ENCODE results near the gene WDFY4.

The WDFY4 gene

DNA sequence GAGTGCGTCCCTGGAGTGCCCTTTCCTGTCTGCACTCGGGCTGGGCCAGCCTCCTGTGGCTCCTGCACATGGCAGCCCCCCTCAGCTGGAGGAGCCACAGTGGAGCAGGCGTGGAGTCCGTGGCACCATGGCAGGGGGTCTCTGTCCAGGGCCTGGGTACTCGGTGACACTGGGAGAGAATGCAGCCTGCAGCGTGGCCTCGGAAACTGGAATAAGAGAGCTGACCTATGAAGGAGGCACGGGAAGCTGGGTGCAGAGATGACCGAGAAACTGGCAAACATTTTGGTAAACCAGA lies 25.8 kb upstream of the WDFY4 start:
- H3K27me3 ChIP-seq (ENCODE audit: insufficient read depth, low read length) = peaks cover 3% of the 10 kb centered on the region
- H2BK12ac ChIP-seq (ENCODE audit: low read length) = no peak overlapping the region
- no peak overlapping the region for H3K4ac ChIP-seq (ENCODE audit: low read depth, low read length)

DNA sequence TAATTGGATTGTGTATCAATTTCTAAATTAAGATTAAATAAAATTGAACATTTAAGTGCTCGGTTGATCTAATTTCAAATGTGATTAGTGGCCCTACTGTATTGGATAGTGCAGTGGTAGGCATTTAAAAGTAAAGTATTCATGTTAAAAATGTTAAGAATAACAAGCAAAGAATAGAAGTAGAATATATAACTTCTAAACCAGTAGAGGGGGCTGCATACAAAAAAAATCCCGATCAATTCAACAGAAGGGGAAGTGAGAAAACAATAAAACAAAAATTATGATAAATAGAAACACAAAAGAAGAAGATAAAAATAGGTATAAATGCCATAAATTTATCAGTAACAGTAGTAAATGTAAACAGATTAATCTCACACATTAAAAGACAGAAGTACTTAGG lies 24.9 kb upstream of the WDFY4 start:
- Histone ChIP-seq H3K4me1 (ENCODE audit: control insufficient read depth in 1 of 2, insufficient read depth in 2 of 2, low read length in 2 of 2) (peaks cover 0 to 7% of the 10 kb centered on the region in 2 experiments), H3K18ac (ENCODE audit: low read length) (no peak overlapping the region), H3K14ac (ENCODE audit: low read length) (no peak overlapping the region), H4K8ac (ENCODE audit: low read depth, low read length) (no peak overlapping the region), H4K12ac (ENCODE audit: low read depth, low read length) (no peak overlapping the region), H2BK12ac (ENCODE audit: low read length) (no peak overlapping the region), H3K79me1 (ENCODE audit: low read length) (no peaks in the 10 kb centered on the region), H3K27ac (ENCODE audit: low read depth, low read length) (no peak overlapping the region), H3K4me2 (ENCODE audit: low read length) (no peak overlapping the region), H3K4ac (ENCODE audit: low read depth, low read length) (no peak overlapping the region), H2AFZ (ENCODE audit: insufficient read depth, low read length, poor library complexity) (no peak overlapping the region), H3K9me3 (ENCODE audit: insufficient read depth, low read depth, low read length) (peaks cover 7% of the 10 kb centered on the region), H3K79me2 (ENCODE audit: control insufficient read depth, insufficient read depth, low read length, poor library complexity) (no peaks in the 10 kb centered on the region), H3K27me3 (ENCODE audit: insufficient read depth, low read length) (no peaks in the 10 kb centered on the region), H2BK120ac (ENCODE audit: insufficient read depth, low read length, poor library complexity) (no peak overlapping the region), H4K91ac (ENCODE audit: low read depth, low read length) (no peak overlapping the region), H3K9ac (ENCODE audit: low read length) (no peak overlapping the region), H3K23ac (ENCODE audit: low read length) (no peak overlapping the region), H3K4me3 (ENCODE audit: low read depth, low read length) (no peak overlapping the region), H3K36me3 (ENCODE audit: control insufficient read depth in 1 of 2, insufficient read depth in 2 of 2, low read length in 2 of 2) (no peaks in the 10 kb centered on the region), H2AK5ac (ENCODE audit: low read length) (no peak overlapping the region), H2BK5ac (ENCODE audit: low read depth, low read length, poor library complexity) (no peak overlapping the region)
- no CpG with 5 or more reads among the region's 2 CpGs for WGBS (ENCODE audit: extremely low coverage, insufficient coverage, insufficient read length)
- no peak for DNase-seq

More for the DNA sequence above, 25.8 kb upstream of the WDFY4 start:
- H3K4me3 ChIP-seq (ENCODE audit: low read depth, low read length) = no peak overlapping the region
- no peak overlapping the region for H3K9ac ChIP-seq (ENCODE audit: low read length)
- no peaks in the 10 kb centered on the region for H3K36me3 ChIP-seq (ENCODE audit: control insufficient read depth in 1 of 2, insufficient read depth in 2 of 2, low read length in 2 of 2)
- no peak overlapping the region for H2BK5ac ChIP-seq (ENCODE audit: low read depth, low read length, poor library complexity)
- H3K23ac ChIP-seq (ENCODE audit: low read length) = no peak overlapping the region
- no peaks in the 10 kb centered on the region for H3K79me1 ChIP-seq (ENCODE audit: low read length)
- H3K18ac ChIP-seq (ENCODE audit: low read length) = no peak overlapping the region
- no peak overlapping the region for H4K91ac ChIP-seq (ENCODE audit: low read depth, low read length)
- no peak overlapping the region for H4K8ac ChIP-seq (ENCODE audit: low read depth, low read length)
- H2BK120ac ChIP-seq (ENCODE audit: insufficient read depth, low read length, poor library complexity) = no peak overlapping the region
- H3K9me3 ChIP-seq (ENCODE audit: insufficient read depth, low read depth, low read length) = peaks cover 2% of the 10 kb centered on the region
- no peak for DNase-seq
- H3K79me2 ChIP-seq (ENCODE audit: control insufficient read depth, insufficient read depth, low read length, poor library complexity) = no peaks in the 10 kb centered on the region
- H3K4me1 ChIP-seq (ENCODE audit: control insufficient read depth in 1 of 2, insufficient read depth in 2 of 2, low read length in 2 of 2) = peaks cover 0 to 7% of the 10 kb centered on the region in 2 experiments
- H3K4me2 ChIP-seq (ENCODE audit: low read length) = no peak overlapping the region
- H2AFZ ChIP-seq (ENCODE audit: insufficient read depth, low read length, poor library complexity) = no peak overlapping the region
- no peak overlapping the region for H4K12ac ChIP-seq (ENCODE audit: low read depth, low read length)
- H2AK5ac ChIP-seq (ENCODE audit: low read length) = no peak overlapping the region
- no CpG with 5 or more reads among the region's 9 CpGs for WGBS (ENCODE audit: extremely low coverage, insufficient coverage, insufficient read length)
- H3K14ac ChIP-seq (ENCODE audit: low read length) = no peak overlapping the region
- H3K27ac ChIP-seq (ENCODE audit: low read depth, low read length) = no peak overlapping the region

- no peak overlapping the region for H2BK12ac ChIP-seq (ENCODE audit: low read length)
These were observed 23.2 kb upstream of the WDFY4 start for GRCh38 chr10:48661441-48661840.

GRCh38 chr10:48667960-48668590 lies 16.6 kb upstream of the WDFY4 start:
- peaks cover 7% of the 10 kb centered on the region for H3K9me3 ChIP-seq (ENCODE audit: insufficient read depth, low read depth, low read length)
- H2BK5ac ChIP-seq (ENCODE audit: low read depth, low read length, poor library complexity) = no peak overlapping the region
- no CpG with 5 or more reads among the region's 8 CpGs for WGBS (ENCODE audit: extremely low coverage, insufficient coverage, insufficient read length)
- peak; percentile 82 to 88 for DNase-seq
- H3K4me2 ChIP-seq (ENCODE audit: low read length) = no peak overlapping the region
- H2AFZ ChIP-seq (ENCODE audit: insufficient read depth, low read length, poor library complexity) = no peak overlapping the region
- no peak overlapping the region for H4K91ac ChIP-seq (ENCODE audit: low read depth, low read length)
- H4K12ac ChIP-seq (ENCODE audit: low read depth, low read length) = no peak overlapping the region
- peaks cover 0 to 3% of the 10 kb centered on the region in 2 experiments for H3K4me1 ChIP-seq (ENCODE audit: control insufficient read depth in 1 of 2, insufficient read depth in 2 of 2, low read length in 2 of 2)
- H3K23ac ChIP-seq (ENCODE audit: low read length) = no peak overlapping the region
- no peak overlapping the region for H3K14ac ChIP-seq (ENCODE audit: low read length)
- no peak overlapping the region for H3K27ac ChIP-seq (ENCODE audit: low read depth, low read length)
- no peak overlapping the region for H3K18ac ChIP-seq (ENCODE audit: low read length)
- no peak overlapping the region for H2BK120ac ChIP-seq (ENCODE audit: insufficient read depth, low read length, poor library complexity)
- no peak overlapping the region for H4K8ac ChIP-seq (ENCODE audit: low read depth, low read length)
- no peak overlapping the region for H3K4ac ChIP-seq (ENCODE audit: low read depth, low read length)
- no peaks in the 10 kb centered on the region for H3K27me3 ChIP-seq (ENCODE audit: insufficient read depth, low read length)
- no peak overlapping the region for H2AK5ac ChIP-seq (ENCODE audit: low read length)
- no peaks in the 10 kb centered on the region for H3K36me3 ChIP-seq (ENCODE audit: control insufficient read depth in 1 of 2, insufficient read depth in 2 of 2, low read length in 2 of 2)
- no peak overlapping the region for H2BK12ac ChIP-seq (ENCODE audit: low read length)
- H3K4me3 ChIP-seq (ENCODE audit: low read depth, low read length) = no peak overlapping the region
- H3K79me1 ChIP-seq (ENCODE audit: low read length) = no peaks in the 10 kb centered on the region
- H3K9ac ChIP-seq (ENCODE audit: low read length) = no peak overlapping the region
- no peaks in the 10 kb centered on the region for H3K79me2 ChIP-seq (ENCODE audit: control insufficient read depth, insufficient read depth, low read length, poor library complexity)

More at GRCh38 chr10:48661441-48661840, 23.2 kb upstream of the WDFY4 start:
- Histone ChIP-seq H4K8ac (ENCODE audit: low read depth, low read length) (no peak overlapping the region), H3K4ac (ENCODE audit: low read depth, low read length) (no peak overlapping the region), H3K4me3 (ENCODE audit: low read depth, low read length) (no peak overlapping the region), H3K14ac (ENCODE audit: low read length) (no peak overlapping the region), H3K79me1 (ENCODE audit: low read length) (no peaks in the 10 kb centered on the region), H3K27ac (ENCODE audit: low read depth, low read length) (no peak overlapping the region), H3K27me3 (ENCODE audit: insufficient read depth, low read length) (no peaks in the 10 kb centered on the region), H2AK5ac (ENCODE audit: low read length) (no peak overlapping the region), H4K12ac (ENCODE audit: low read depth, low read length) (no peak overlapping the region), H3K36me3 (ENCODE audit: control insufficient read depth in 1 of 2, insufficient read depth in 2 of 2, low read length in 2 of 2) (no peaks in the 10 kb centered on the region), H3K79me2 (ENCODE audit: control insufficient read depth, insufficient read depth, low read length, poor library complexity) (no peaks in the 10 kb centered on the region), H3K4me1 (ENCODE audit: control insufficient read depth in 1 of 2, insufficient read depth in 2 of 2, low read length in 2 of 2) (peaks cover 0 to 4% of the 10 kb centered on the region in 2 experiments), H2BK5ac (ENCODE audit: low read depth, low read length, poor library complexity) (no peak overlapping the region), H3K23ac (ENCODE audit: low read length) (no peak overlapping the region), H3K4me2 (ENCODE audit: low read length) (no peak overlapping the region), H3K18ac (ENCODE audit: low read length) (no peak overlapping the region), H2AFZ (ENCODE audit: insufficient read depth, low read length, poor library complexity) (no peak overlapping the region), H3K9me3 (ENCODE audit: insufficient read depth, low read depth, low read length) (peaks cover 7% of the 10 kb centered on the region), H2BK120ac (ENCODE audit: insufficient read depth, low read length, poor library complexity) (no peak overlapping the region), H3K9ac (ENCODE audit: low read length) (no peak overlapping the region), H4K91ac (ENCODE audit: low read depth, low read length) (no peak overlapping the region)
- DNase-seq = no peak
